Tibial artery (tissue), 4 donors: ENCODE data around the gene BTBD8.

Experiments
- DNase-seq, 2 donors: peaks; one replicate each; pipeline ENCODE4 v3.0.0-alpha.2; 2019
- H3K27ac ChIP-seq, 2 donors: fragments of 200-600 bp; sonication (generic) in 1 of 2; 1 replicate in 1 of 2; 2 replicates in 1 of 2; pipeline ENCODE4 v1.5.1; 2018 to 2019; ENCODE audit warnings: mild to moderate bottlenecking in 1 of 2
- H3K27me3 ChIP-seq, 2 donors: fragments of 200-600 bp; sonication (generic) in 1 of 2; one replicate each; pipeline versions ENCODE4 v1.5.1 to v1.6.0; 2016 to 2019
- H3K36me3 ChIP-seq, 3 donors: fragments of 200-600 bp; sonication (generic) in 2 of 3; one replicate each; pipeline ENCODE4 v1.5.1; 2016 to 2019; ENCODE audit warnings: mild to moderate bottlenecking in 2 of 3
- H3K4me1 ChIP-seq, 4 donors: fragments of 200-600 bp; sonication (generic) in 2 of 4; 1 replicate in 3 of 4; 2 replicates in 1 of 4; pipeline ENCODE4 v1.5.1; 2016 to 2019
- H3K4me3 ChIP-seq, 2 donors: fragments of 200-600 bp; sonication (generic) in 1 of 2; 1 replicate in 1 of 2; 2 replicates in 1 of 2; pipeline ENCODE4 v1.5.1; 2018 to 2019; ENCODE audit warnings: mild to moderate bottlenecking in 2 of 2
- H3K9me3 ChIP-seq, 3 donors: fragments of 200-600 bp; sonication (generic) in 1 of 3; one replicate each; pipeline ENCODE4 v1.5.1; 2016 to 2019
- intact Hi-C: fragments of 100-400 bp; cut with DNase I; formaldehyde crosslinking; loops from one replicate; pipeline ENCODE4 v1.15.0; 2023; ENCODE audit warnings: low total_unique reads
- TF ChIP-seq, protein P1 (sequence below), 2 experiments: fragments of 200-600 bp in 1 of 2; fragments of 450-650 bp in 1 of 2; IDR thresholded peaks; one replicate each; pipeline ENCODE4 v1.5.1; 2017 to 2019; ENCODE audit warnings: antibody characterized with exemption in 2 of 2, mild to moderate bottlenecking in 1 of 2, moderate library complexity in 1 of 2

The BTBD8 gene

DNA sequence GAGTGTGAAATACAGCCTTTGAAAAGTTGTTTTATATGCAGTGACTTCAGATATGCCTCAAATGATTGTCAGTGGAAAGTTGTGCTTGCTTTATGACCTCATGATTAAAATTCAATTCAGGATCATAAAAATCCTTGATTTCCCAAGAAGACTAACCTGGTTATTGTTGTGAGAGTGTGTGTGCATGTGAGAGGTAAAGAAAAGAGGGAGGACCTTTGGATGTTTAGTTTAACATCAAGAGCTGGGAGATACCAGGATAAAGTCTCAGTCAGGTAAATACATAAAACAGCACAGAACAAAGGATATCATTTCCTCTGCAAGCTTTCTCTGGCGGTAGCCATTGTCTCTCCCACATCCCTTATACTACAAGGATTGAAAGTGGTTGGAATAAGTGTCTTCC is 14.4 kb downstream of the BTBD8 start:
- no peak for DNase-seq
- Histone ChIP-seq H3K9me3 (no peaks in the 10 kb centered on the region), H3K4me1 (no peaks in the 10 kb centered on the region), H3K27ac (no peak overlapping the region), H3K4me3 (no peak overlapping the region), H3K36me3 (peaks cover 0 to 13% (median 0%) of the 10 kb centered on the region in 3 donors), H3K27me3 (no peaks in the 10 kb centered on the region)
- TF ChIP-seq, protein P1, sequence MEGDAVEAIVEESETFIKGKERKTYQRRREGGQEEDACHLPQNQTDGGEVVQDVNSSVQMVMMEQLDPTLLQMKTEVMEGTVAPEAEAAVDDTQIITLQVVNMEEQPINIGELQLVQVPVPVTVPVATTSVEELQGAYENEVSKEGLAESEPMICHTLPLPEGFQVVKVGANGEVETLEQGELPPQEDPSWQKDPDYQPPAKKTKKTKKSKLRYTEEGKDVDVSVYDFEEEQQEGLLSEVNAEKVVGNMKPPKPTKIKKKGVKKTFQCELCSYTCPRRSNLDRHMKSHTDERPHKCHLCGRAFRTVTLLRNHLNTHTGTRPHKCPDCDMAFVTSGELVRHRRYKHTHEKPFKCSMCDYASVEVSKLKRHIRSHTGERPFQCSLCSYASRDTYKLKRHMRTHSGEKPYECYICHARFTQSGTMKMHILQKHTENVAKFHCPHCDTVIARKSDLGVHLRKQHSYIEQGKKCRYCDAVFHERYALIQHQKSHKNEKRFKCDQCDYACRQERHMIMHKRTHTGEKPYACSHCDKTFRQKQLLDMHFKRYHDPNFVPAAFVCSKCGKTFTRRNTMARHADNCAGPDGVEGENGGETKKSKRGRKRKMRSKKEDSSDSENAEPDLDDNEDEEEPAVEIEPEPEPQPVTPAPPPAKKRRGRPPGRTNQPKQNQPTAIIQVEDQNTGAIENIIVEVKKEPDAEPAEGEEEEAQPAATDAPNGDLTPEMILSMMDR (IDR thresholded peaks at IDR 0.05) = no peak
- intact Hi-C loops = no loop called here

DNA sequence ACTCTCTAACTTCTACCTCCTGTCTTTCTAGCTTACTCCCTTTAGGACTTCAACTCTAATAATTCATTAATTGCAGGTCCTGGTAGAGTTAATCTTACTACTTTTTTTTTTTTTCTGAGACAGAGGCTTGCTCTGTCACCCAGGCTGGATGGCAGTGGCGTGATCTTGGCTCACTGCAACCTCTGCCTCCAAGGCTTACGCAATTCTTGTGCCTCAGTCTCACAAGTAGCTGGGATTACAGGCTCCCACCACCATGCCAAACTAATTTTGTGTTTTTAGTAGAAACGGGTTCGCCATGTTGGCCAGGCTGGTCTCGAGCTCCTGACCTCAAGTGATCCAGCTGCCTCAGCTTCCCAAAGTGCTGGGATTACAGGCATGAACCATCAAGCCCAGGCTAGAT is 15.7 kb downstream of the BTBD8 start:
- Histone ChIP-seq H3K4me3 (no peak overlapping the region), H3K27ac (no peak overlapping the region)

DNA sequence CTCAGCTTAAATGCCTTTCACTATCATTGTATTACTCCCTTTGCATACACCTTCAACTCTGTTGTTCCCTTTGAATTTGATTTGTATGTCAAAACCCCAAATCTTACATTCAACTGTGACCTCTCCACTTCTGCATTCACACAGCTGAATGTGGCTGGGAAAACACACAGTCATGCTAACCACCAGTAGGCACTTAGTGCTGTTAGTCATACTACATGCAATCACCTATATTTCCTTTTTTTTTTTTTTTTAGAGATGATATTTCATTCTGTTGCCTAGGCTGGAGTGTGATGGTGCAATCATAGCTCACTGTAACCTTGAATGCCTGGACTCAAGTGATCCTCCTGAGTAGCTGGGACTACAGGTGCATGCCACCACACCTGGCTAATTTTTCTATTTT is 16.2 kb downstream of the BTBD8 start:
- no peaks in the 10 kb centered on the region for H3K27me3 ChIP-seq
- no peak overlapping the region for H3K4me3 ChIP-seq
- H3K27ac ChIP-seq = no peak overlapping the region
- TF ChIP-seq, protein P1 (IDR thresholded peaks at IDR 0.05) = no peak
- H3K9me3 ChIP-seq = no peaks in the 10 kb centered on the region
- no peak for DNase-seq
- intact Hi-C loops = no loop called here
- peaks cover 0 to 13% (median 0%) of the 10 kb centered on the region in 3 donors for H3K36me3 ChIP-seq
- H3K4me1 ChIP-seq = no peaks in the 10 kb centered on the region

More for the DNA sequence above, 15.7 kb downstream of the BTBD8 start:
- Histone ChIP-seq H3K27me3 (no peaks in the 10 kb centered on the region), H3K36me3 (peaks cover 0 to 13% (median 0%) of the 10 kb centered on the region in 3 donors), H3K9me3 (no peaks in the 10 kb centered on the region), H3K4me1 (no peaks in the 10 kb centered on the region)
- TF ChIP-seq, protein P1 (IDR thresholded peaks at IDR 0.05) = no peak
- DNase-seq = no peak
- intact Hi-C loops = no loop called here

DNA sequence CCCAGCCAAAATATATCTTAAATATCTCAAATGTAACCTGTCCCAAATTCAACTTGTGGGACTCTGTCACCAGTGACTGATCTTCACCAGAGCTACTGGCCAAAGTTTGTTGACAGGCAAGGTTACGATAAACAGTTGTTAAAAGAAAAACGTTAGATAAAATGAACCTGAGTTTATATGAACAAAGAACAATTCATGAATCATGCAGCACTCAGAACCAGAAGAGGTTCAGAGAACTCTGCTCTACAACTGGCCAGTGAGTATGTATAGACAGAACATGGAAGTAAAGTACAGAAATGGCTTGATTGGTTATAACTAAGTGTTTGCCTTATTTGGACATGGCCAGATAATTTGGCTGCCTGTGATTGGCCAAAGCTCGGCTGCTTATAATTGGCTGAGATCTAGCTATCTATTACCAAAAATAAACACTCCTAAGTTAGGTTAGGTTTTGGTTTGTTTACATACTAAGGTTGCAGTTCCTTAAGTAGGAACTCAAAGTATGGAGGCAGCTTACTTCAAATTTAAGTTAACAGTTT is 25.5 kb downstream of the BTBD8 start:
- H3K4me3 ChIP-seq = no peak overlapping the region
- no peak for DNase-seq
- peaks cover 11 to 37% (median 31%) of the 10 kb centered on the region in 3 donors for H3K36me3 ChIP-seq
- H3K27me3 ChIP-seq = no peaks in the 10 kb centered on the region
- no peaks in the 10 kb centered on the region for H3K4me1 ChIP-seq
- H3K9me3 ChIP-seq = no peaks in the 10 kb centered on the region
- no peak overlapping the region for H3K27ac ChIP-seq
- TF ChIP-seq, protein P1 (IDR thresholded peaks at IDR 0.05) = no peak
- intact Hi-C loops = no loop called here

DNA sequence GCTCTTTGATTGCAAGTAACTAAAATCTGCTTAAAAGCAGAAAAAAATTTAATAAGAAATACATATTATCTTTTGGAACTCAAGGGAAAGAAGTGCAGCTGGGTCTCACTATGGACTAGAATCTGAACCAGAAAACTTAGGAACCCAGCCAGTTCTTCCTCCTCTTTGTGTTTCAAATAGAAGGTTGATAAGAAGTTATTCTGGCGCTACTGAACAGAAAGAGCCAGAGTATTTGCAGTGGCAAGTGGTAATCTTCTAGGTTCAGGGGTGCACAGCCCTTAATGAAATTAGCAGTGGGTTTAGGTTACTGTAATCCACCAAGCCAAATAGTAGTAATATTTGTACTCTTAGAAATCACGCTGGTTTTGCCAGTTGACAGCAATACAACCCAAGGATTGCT is 28.5 kb downstream of the BTBD8 start:
- TF ChIP-seq, protein P1 (IDR thresholded peaks at IDR 0.05) = no peak
- intact Hi-C loops = no loop called here

DNA sequence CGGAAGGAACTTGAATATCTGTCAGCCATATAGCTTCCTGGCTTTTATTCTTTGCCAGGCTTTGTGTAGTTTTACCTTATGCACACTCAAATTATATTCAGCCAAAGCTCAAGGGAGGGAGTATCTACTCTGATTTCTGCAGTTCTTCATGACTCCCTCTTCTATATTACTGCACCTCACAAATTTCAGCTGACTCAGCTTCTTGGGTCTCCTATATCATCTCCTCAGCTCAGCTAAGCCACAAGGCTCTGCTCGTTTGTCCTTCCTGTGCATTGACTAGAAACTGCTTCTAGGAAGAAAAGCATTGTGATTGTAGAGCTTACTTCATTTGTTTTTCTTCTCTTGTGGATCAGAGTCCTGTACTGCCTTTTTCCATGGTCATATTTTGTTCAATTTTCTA is 37.4 kb downstream of the BTBD8 start:
- no peaks in the 10 kb centered on the region for H3K4me1 ChIP-seq
- H3K4me3 ChIP-seq = no peak overlapping the region
- TF ChIP-seq, protein P1 (IDR thresholded peaks at IDR 0.05) = no peak
- peaks cover 0 to 6% (median 0%) of the 10 kb centered on the region in 3 donors for H3K36me3 ChIP-seq
- no peak for DNase-seq
- intact Hi-C loops = no loop called here
- no peak overlapping the region for H3K27ac ChIP-seq
- no peaks in the 10 kb centered on the region for H3K9me3 ChIP-seq
- no peaks in the 10 kb centered on the region for H3K27me3 ChIP-seq

More for the DNA sequence above, 28.5 kb downstream of the BTBD8 start:
- DNase-seq = no peak
- H3K4me3 ChIP-seq = no peak overlapping the region
- peaks cover 11 to 30% (median 19%) of the 10 kb centered on the region in 3 donors for H3K36me3 ChIP-seq
- no peaks in the 10 kb centered on the region for H3K9me3 ChIP-seq
- H3K27ac ChIP-seq = no peak overlapping the region
- H3K4me1 ChIP-seq = no peaks in the 10 kb centered on the region
- no peaks in the 10 kb centered on the region for H3K27me3 ChIP-seq
